PC-3 (cell line): ENCODE results near the gene TTC16. TPM values are rescaled to one million over a fixed set of nuclear protein-coding genes. Genes with fewer than 3 reads are reported as not detected.

Experiments
- ATAC-seq: fragments of 200-7000 bp; cut with Tn5 transposase; 2 replicates; pipeline ENCODE4 v1.9.1; 2020; ENCODE audit warnings: mild to moderate bottlenecking, moderate library complexity
- BruUV-seq: library from RNA; stranded (reverse); fragments of 400-500 nt; replicated peaks from 2 replicates; lab custom pipeline; 2021; lab: Mats Ljungman, UMichigan
- CTCF ChIA-PET: fragments of 300-600 bp; sonication (Branson Sonifier 250); formaldehyde crosslinking; loops from one replicate; lab custom pipeline; 2022; ENCODE audit warnings: antibody characterized with exemption; lab: Charles Lee
- POLR2A ChIA-PET: fragments of 300-600 bp; sonication (Branson Sonifier 250); formaldehyde crosslinking; loops from one replicate; lab custom pipeline; 2022; ENCODE audit warnings: antibody characterized with exemption; ENCODE audit not compliant: unreplicated experiment; lab: Charles Lee
- DNase-seq: peaks from one replicate; pipeline ENCODE4 v3.0.0-alpha.2; 2015
- H2AFZ ChIP-seq: fragments of 300-600 bp; sonication (generic); 2 replicates; pipeline ENCODE4 v1.6.0; 2016; ENCODE audit warnings: antibody characterized with exemption, low read length
- H3F3A ChIP-seq: fragments of 300-600 bp; sonication (generic); one replicate; pipeline ENCODE4 v1.6.0; 2017; ENCODE audit warnings: antibody characterized with exemption, low read length, control low read depth, mild to moderate bottlenecking; ENCODE audit not compliant: unreplicated experiment
- H3K27ac ChIP-seq: fragments of 300-600 bp; sonication (generic); 2 replicates; pipeline ENCODE4 v1.5.1; 2016; ENCODE audit warnings: mild to moderate bottlenecking, low read length
- H3K27me3 ChIP-seq: fragments of 300-600 bp; sonication (generic); 2 replicates; pipeline ENCODE4 v1.6.1; 2016; ENCODE audit warnings: low read length, mixed read lengths
- H3K36me3 ChIP-seq: fragments of 300-600 bp; sonication (generic); 2 replicates; pipeline ENCODE4 v1.6.1; 2016; ENCODE audit warnings: low read depth, mixed run types, low read length, mixed read lengths
- H3K4me1 ChIP-seq: fragments of 300-600 bp; sonication (generic); 2 replicates; pipeline ENCODE4 v1.5.1; 2016; ENCODE audit warnings: low read length; ENCODE audit not compliant: insufficient read depth
- H3K4me2 ChIP-seq: fragments of 300-600 bp; sonication (generic); 2 replicates; pipeline ENCODE4 v1.6.0; 2016; ENCODE audit warnings: low read length
- H3K4me3 ChIP-seq: fragments of 300-600 bp; sonication (generic); 2 replicates; pipeline ENCODE4 v1.5.1; 2016; ENCODE audit warnings: mild to moderate bottlenecking, low read length, mixed read lengths
- H3K79me2 ChIP-seq: fragments of 300-600 bp; sonication (generic); 2 replicates; pipeline ENCODE4 v1.6.1; 2017; ENCODE audit warnings: low read length, mixed read lengths
- H3K9ac ChIP-seq: fragments of 300-600 bp; sonication (generic); 2 replicates; pipeline ENCODE4 v1.6.0; 2016; ENCODE audit warnings: mild to moderate bottlenecking, low read length
- H3K9me2 ChIP-seq: fragments of 300-600 bp; sonication (generic); replicated peaks from 2 replicates; pipeline ENCODE4 v1.6.1; 2016; ENCODE audit warnings: mixed run types, low read length, mixed read lengths
- H3K9me3 ChIP-seq: fragments of 300-600 bp; sonication (generic); 2 replicates; pipeline ENCODE4 v1.6.1; 2016; ENCODE audit warnings: low read length, mixed read lengths
- H4K20me1 ChIP-seq: fragments of 300-600 bp; sonication (generic); 2 replicates; pipeline ENCODE4 v1.6.1; 2016; ENCODE audit warnings: low read length, mixed read lengths
- EZH2 ChIP-seq: fragments of 300-600 bp; sonication (generic); IDR thresholded peaks from one replicate; pipeline ENCODE4 v1.6.1; 2017; ENCODE audit warnings: antibody characterized with exemption, mild to moderate bottlenecking, low read length; ENCODE audit not compliant: unreplicated experiment
- EZH2phosphoT487 ChIP-seq: fragments of 300-600 bp; sonication (generic); IDR thresholded peaks from 2 replicates; pipeline ENCODE4 v1.6.1; 2018; ENCODE audit warnings: mild to moderate bottlenecking, antibody characterized with exemption, low read length, borderline replicate concordance
- intact Hi-C: fragments of 100-400 bp; cut with micrococcal nuclease; formaldehyde crosslinking; loops from 2 replicates; pipeline ENCODE4 v1.9.0; 2023
- total RNA-seq: library from RNA; depleted of rRNA; stranded (reverse); fragments of >200 nt; gene quantifications from 2 replicates; pipeline ENCODE4 v1.2.3, GENCODE V29; 2014
- TF ChIP-seq, protein P1 (sequence below): fragments of 300-600 bp; sonication (generic); conservative IDR thresholded peaks from 2 replicates; pipeline ENCODE4 v1.5.1; 2017; ENCODE audit warnings: antibody characterized with exemption, low read depth, mild to moderate bottlenecking, low read length

Gene TTC16
- total RNA-seq, 1 experiment from 2014 or later = 0.04 TPM

DNA sequence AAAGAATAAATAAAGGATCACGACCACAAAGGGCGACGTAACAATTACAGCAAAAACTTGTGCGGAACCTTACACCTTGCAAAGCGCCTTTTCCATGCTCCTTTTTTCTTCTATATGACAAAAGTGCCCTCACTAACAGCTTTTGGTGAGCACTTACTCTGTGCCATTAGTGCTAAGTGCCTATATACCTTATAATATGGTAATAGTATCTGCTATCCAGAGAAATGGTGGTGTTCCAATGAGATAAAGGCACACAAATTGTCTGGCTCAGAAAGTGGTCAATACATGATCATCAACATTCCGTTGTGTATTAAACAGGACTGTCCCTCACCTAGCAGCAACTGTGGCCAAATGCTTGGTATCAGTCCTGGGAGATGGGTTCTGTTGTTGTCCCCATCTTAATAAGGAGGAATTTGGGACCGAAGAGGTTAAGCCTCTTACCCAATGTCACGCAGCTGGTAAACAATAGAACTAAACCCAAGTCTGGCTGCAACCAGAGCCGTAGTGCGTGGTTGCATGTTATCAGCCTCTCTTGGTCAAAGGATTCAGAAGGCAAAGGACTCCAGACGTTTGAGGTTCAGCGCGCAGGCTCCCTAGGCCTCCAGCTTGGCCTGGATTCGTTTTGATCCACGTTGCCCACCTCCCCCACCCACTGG, 19.8 kb downstream of the TTC16 start:
- DNase-seq (no peak), ATAC-seq (no peak)
- H3K27me3 ChIP-seq = no peaks in the 10 kb centered on the region
- no peaks in the 10 kb centered on the region for H3K79me2 ChIP-seq
- no peaks in the 10 kb centered on the region for H4K20me1 ChIP-seq
- H3K4me3 ChIP-seq = no peak overlapping the region; the same call in 1 of the 2 replicates
- H3K4me1 ChIP-seq = peaks cover 12% of the 10 kb centered on the region
- no peaks in the 10 kb centered on the region for H3K9me3 ChIP-seq
- TF ChIP-seq, protein P1, sequence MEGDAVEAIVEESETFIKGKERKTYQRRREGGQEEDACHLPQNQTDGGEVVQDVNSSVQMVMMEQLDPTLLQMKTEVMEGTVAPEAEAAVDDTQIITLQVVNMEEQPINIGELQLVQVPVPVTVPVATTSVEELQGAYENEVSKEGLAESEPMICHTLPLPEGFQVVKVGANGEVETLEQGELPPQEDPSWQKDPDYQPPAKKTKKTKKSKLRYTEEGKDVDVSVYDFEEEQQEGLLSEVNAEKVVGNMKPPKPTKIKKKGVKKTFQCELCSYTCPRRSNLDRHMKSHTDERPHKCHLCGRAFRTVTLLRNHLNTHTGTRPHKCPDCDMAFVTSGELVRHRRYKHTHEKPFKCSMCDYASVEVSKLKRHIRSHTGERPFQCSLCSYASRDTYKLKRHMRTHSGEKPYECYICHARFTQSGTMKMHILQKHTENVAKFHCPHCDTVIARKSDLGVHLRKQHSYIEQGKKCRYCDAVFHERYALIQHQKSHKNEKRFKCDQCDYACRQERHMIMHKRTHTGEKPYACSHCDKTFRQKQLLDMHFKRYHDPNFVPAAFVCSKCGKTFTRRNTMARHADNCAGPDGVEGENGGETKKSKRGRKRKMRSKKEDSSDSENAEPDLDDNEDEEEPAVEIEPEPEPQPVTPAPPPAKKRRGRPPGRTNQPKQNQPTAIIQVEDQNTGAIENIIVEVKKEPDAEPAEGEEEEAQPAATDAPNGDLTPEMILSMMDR = no peak
- TF ChIP-seq EZH2 = no peak
- no peak overlapping the region for H2AFZ ChIP-seq
- ChIA-PET CTCF (interaction anchor here (1.3 to 1.6 kb wide), 4 partner anchors 20 to 184 kb away, joined by 5 to 19 read pairs (median 8); partner anchors contain the start of genes PTRH1 and TTC16), POLR2A (interaction anchor here (1.0 to 1.2 kb wide), 2 partner anchors 14 to 35 kb away, joined by 3 to 6 read pairs; no protein-coding TSS in a partner anchor)
- H3K9ac ChIP-seq = no peak overlapping the region
- BruUV-seq = no TSS peak
- H3K9me2 ChIP-seq = no peaks in the 10 kb centered on the region
- no peaks in the 10 kb centered on the region for H3F3A ChIP-seq
- H3K36me3 ChIP-seq = no peaks in the 10 kb centered on the region
- intact Hi-C loops = loop anchor here (1.0 to 2.0 kb wide), 2 partner anchors 50 to 185 kb away; no protein-coding TSS in a partner anchor
- no peak overlapping the region for H3K27ac ChIP-seq
- H3K4me2 ChIP-seq = 0 out of 2 replicates have a peak overlapping the region, but pooled peaks have one; percentile 94

GRCh38 chr9:127738666-127739065, 22.8 kb downstream of the TTC16 start:
- Histone ChIP-seq H3K4me2 (no peak overlapping the region), H3K4me3 (no peak overlapping the region), H3K36me3 (no peaks in the 10 kb centered on the region), H4K20me1 (no peaks in the 10 kb centered on the region), H3K27me3 (no peaks in the 10 kb centered on the region), H3K27ac (no peak overlapping the region), H3K9me2 (no peaks in the 10 kb centered on the region), H3K9me3 (no peaks in the 10 kb centered on the region), H3K9ac (no peak overlapping the region), H3F3A (no peaks in the 10 kb centered on the region), H3K79me2 (no peaks in the 10 kb centered on the region), H3K4me1 (peaks cover 15% of the 10 kb centered on the region), H2AFZ (no peak overlapping the region)
- intact Hi-C loops = no loop called here
- no TSS peak for BruUV-seq
- no peak for DNase-seq
- ChIA-PET POLR2A (no interaction called here), CTCF (no interaction called here)
- ATAC-seq = no peak
- TF ChIP-seq EZH2 (no peak), EZH2phosphoT487 (no peak)
- TF ChIP-seq, protein P1 = no peak
